Dendritic cell treated with granulocyte-macrophage colony-stimulating factor and Interleukin-4, amounts not matched to agents 40 ng/mL and 50 ng/mL, for 4 days (primary cell): ENCODE measurements around the gene SPIB.

Experiments
- H3K27ac Mint-ChIP-seq: one replicate; pipeline ENCODE4 v1.8.0; 2022; ENCODE audit warnings: mild to moderate bottlenecking, mixed read lengths
- H3K27me3 Mint-ChIP-seq: one replicate; pipeline ENCODE4 v1.8.0; 2022; ENCODE audit warnings: mild to moderate bottlenecking, mixed read lengths
- H3K36me3 Mint-ChIP-seq: one replicate; pipeline ENCODE4 v1.8.0; 2022; ENCODE audit warnings: low read depth, mixed read lengths
- H3K4me1 Mint-ChIP-seq: one replicate; pipeline ENCODE4 v1.8.0; 2022; ENCODE audit warnings: low read depth, mixed read lengths
- H3K4me3 Mint-ChIP-seq: one replicate; pipeline ENCODE4 v1.8.0; 2022; ENCODE audit warnings: mild to moderate bottlenecking, moderate library complexity, mixed read lengths
- H3K9me3 Mint-ChIP-seq: one replicate; pipeline ENCODE4 v1.8.0; 2022; ENCODE audit warnings: mixed read lengths
- intact Hi-C: fragments of 100-400 bp; cut with micrococcal nuclease; formaldehyde crosslinking; loops from one replicate; pipeline ENCODE4 v1.15.0; 2022

The SPIB gene

DNA sequence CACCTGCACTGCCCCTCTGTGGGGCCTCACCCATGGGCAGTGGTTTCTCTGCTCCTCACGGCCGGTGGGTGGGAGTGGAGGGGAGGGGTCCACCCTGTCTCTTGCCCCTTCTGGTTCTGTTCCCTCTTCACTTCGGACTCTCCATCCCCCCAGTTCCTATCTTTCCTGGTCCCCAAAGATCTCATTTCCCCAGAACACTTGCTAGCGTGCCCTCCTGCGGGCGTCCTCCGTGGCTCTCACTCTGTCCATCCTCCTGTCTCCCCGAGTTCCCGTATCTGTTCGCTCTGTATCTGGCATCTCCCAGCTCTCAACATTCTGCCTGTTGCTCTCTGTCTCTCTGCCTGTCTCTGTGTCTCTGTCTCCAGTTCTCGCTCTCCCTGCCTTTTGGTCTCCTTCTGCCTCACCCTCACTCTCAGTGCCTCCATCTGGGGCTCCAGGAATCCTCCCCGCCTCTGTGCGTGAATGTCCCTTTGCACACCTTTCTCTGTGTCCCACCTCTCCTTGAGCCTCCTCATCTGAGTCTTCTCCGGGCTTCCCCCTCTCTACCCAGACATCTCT is 363 bp downstream of the SPIB start:
- intact Hi-C loops: loop anchor here (5.0 kb wide), 1 partner anchor 43 kb away; no protein-coding TSS in a partner anchor
- peak overlapping the region; percentile 39 for H3K4me3 Mint-ChIP-seq
- H3K4me1 Mint-ChIP-seq: peaks cover 52% of the 10 kb centered on the region
- peak overlapping the region; percentile 8 for H3K27ac Mint-ChIP-seq
- peaks cover 31% of the 10 kb centered on the region for H3K27me3 Mint-ChIP-seq
- no peaks in the 10 kb centered on the region for H3K9me3 Mint-ChIP-seq
- H3K36me3 Mint-ChIP-seq: peaks cover 16% of the 10 kb centered on the region

DNA sequence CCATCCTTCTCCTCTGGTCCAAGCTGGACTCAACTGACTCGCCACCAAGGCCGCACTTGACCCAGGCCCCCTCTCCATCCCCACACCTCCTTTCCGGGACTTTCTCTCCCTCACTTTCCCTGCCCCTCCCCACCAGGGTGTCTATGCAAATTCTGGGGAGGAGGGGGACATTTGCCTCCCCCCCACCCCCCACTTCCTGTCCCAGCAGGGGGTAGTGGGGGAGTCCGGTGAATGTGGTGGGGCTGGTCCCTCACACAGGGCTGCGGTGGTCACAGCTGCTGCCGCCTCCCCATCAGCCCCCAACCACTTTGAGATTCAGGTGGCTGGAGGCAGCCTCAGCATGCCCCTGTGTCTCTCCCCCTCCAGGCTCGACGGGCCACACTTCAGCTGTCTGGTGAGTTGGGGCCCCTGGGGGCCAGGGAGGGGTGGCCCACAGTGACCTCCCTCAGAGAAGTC is 870 bp downstream of the SPIB start:
- H3K27ac Mint-ChIP-seq: peak overlapping the region; percentile 8
- H3K4me3 Mint-ChIP-seq: no peak overlapping the region
- intact Hi-C loops: loop anchor here (5.0 kb wide), 1 partner anchor 43 kb away; no protein-coding TSS in a partner anchor
- no peaks in the 10 kb centered on the region for H3K9me3 Mint-ChIP-seq
- peaks cover 11% of the 10 kb centered on the region for H3K36me3 Mint-ChIP-seq
- peaks cover 47% of the 10 kb centered on the region for H3K4me1 Mint-ChIP-seq
- peaks cover 31% of the 10 kb centered on the region for H3K27me3 Mint-ChIP-seq

DNA sequence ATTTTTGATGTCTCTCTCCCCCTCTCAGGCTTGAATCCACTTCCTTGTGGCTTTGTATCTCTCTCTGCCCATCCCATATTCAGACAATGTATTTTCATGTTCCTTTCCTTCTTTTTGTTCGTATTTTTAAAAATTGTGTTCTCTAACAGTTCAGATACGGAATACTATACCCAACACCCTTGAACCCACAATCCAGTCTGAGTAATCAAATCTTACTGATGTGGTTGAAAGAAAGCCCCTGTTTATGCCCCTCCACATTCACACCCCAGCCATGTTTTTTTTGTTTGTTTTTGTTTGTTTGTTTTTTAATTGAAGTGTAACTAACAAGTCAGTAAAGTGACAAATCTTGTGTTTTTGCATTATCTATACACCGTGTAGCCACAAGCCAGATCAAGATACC is 1.4 kb downstream of the SPIB start:
- H3K4me1 Mint-ChIP-seq: peaks cover 42% of the 10 kb centered on the region
- no peaks in the 10 kb centered on the region for H3K9me3 Mint-ChIP-seq
- intact Hi-C loops: no loop called here
- H3K4me3 Mint-ChIP-seq: no peak overlapping the region
- peaks cover 8% of the 10 kb centered on the region for H3K36me3 Mint-ChIP-seq
- H3K27me3 Mint-ChIP-seq: peaks cover 31% of the 10 kb centered on the region
- H3K27ac Mint-ChIP-seq: no peak overlapping the region

DNA sequence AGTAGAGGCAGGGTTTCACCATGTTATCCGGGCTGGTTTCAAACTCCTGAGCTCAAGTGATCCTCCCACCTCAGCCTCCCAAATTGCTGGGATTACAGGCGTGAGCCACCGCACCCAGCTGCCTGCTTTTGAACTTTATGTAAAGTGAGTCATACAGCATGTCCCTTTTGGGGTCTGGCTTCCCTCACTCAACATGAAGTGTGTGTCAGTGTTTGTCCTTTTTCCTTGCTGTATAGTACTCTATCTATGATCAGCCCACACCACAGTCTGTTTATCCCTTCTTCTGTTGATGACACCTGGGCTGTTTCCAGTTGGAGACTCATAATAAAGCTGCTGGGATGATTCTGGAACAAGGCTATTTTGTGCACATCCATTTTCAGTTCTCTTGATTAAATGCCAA is 2.1 kb downstream of the SPIB start:
- Mint-ChIP-seq H3K27me3 (peaks cover 31% of the 10 kb centered on the region), H3K4me1 (peaks cover 35% of the 10 kb centered on the region), H3K36me3 (peaks cover 8% of the 10 kb centered on the region), H3K9me3 (no peaks in the 10 kb centered on the region), H3K27ac (no peak overlapping the region), H3K4me3 (no peak overlapping the region)
- intact Hi-C loops: no loop called here

DNA sequence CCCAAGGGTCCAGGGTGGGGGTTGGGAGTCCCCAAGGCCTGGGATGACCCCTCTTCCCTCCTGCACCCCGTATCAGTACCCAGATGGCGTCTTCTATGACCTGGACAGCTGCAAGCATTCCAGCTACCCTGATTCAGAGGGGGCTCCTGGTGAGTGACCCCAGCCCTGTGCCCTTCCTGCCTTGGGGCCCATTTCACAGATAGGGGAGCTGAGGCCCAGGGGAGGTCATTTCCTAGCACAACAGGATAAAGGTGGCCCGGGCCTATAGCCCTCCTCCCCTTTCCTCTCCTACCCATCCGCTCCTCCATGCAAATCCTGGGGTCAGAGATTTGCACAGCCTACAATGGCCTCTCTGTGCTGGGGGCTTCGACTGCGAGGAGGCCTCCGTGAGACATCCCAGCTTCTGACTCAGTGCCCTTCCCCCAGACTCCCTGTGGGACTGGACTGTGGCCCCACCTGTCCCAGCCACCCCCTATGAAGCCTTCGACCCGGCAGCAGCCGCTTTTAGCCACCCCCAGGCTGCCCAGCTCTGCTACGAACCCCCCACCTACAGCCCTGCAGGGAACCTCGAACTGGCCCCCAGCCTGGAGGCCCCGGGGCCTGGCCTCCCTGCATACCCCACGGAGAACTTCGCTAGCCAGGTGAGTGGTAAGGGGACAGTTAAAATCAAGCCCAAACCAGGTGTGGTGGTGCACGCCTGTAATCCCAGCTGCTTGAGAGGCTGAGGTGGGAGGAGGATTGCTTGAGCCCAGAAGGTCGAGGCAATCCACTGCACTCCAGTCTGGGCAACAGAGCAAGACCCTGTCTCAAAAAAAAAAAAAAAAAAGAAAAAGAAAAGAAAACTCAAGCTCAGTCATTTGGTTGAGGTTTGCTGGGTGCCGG is 3.9 kb downstream of the SPIB start:
- H3K27me3 Mint-ChIP-seq: peaks cover 31% of the 10 kb centered on the region
- intact Hi-C loops: no loop called here
- peaks cover 22% of the 10 kb centered on the region for H3K4me1 Mint-ChIP-seq
- H3K9me3 Mint-ChIP-seq: no peaks in the 10 kb centered on the region
- H3K27ac Mint-ChIP-seq: peak overlapping the region; percentile 54
- no peak overlapping the region for H3K4me3 Mint-ChIP-seq
- peaks cover 8% of the 10 kb centered on the region for H3K36me3 Mint-ChIP-seq

DNA sequence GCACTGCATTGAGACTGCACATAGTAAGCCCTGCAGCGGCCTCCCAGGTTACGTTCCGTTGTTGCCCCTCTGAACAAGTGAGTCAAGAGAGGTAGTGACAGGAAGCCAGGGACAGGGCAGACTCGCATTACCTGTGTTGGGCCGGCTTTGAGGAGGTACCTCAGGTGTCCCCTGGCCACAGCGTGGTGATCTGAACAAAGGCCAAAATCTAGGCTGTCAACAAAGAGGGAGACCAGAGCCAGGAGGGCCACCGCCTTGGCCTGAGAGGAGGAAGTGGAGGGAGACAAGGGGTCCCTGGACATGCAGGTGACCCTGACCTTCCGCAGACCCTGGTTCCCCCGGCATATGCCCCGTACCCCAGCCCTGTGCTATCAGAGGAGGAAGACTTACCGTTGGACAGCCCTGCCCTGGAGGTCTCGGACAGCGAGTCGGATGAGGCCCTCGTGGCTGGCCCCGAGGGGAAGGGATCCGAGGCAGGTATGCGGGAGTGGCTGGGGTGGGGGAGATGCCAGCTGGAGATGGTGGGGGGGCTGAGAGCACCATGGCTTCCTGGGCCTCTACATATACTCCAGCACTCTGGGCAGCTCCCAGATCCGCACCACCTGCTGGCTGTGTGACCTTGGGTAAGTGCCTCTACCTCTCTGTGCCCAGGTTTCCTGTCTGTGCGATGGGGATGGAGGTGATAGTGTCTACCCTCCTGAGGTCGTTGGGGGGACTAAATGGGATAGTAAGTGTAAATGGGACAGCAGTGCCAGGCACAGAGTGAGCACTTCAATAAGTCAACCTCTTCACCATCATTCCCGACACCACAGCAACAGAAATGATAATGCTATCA is 4.8 kb downstream of the SPIB start:
- peaks cover 4% of the 10 kb centered on the region for H3K36me3 Mint-ChIP-seq
- intact Hi-C loops: no loop called here
- no peaks in the 10 kb centered on the region for H3K9me3 Mint-ChIP-seq
- H3K27me3 Mint-ChIP-seq: peaks cover 24% of the 10 kb centered on the region
- peaks cover 24% of the 10 kb centered on the region for H3K4me1 Mint-ChIP-seq
- peak overlapping the region; percentile 54 for H3K27ac Mint-ChIP-seq
- H3K4me3 Mint-ChIP-seq: no peak overlapping the region

DNA sequence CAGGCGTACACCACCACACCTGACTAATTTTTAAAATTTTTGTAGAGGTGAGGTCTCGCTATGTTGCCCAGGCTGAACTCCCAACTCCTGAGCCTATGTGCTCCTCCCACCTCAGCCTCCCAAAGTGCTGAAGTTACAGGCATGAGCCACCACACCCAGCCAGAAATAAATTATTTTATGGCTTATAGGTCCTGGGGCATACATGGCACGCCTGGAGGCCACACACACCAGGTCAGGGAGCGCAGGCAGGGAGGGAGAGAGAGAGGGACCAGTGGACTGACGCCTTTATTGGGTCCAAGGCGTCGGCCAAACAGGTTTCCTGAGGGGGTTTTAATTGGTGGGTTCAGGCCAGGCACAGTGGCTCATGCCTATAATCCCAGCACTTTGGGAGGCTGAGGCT is 6.8 kb downstream of the SPIB start:
- no peak overlapping the region for H3K27ac Mint-ChIP-seq
- peaks cover 4% of the 10 kb centered on the region for H3K27me3 Mint-ChIP-seq
- H3K4me1 Mint-ChIP-seq: peaks cover 27% of the 10 kb centered on the region
- intact Hi-C loops: no loop called here
- no peaks in the 10 kb centered on the region for H3K9me3 Mint-ChIP-seq
- H3K4me3 Mint-ChIP-seq: no peak overlapping the region
- no peaks in the 10 kb centered on the region for H3K36me3 Mint-ChIP-seq

DNA sequence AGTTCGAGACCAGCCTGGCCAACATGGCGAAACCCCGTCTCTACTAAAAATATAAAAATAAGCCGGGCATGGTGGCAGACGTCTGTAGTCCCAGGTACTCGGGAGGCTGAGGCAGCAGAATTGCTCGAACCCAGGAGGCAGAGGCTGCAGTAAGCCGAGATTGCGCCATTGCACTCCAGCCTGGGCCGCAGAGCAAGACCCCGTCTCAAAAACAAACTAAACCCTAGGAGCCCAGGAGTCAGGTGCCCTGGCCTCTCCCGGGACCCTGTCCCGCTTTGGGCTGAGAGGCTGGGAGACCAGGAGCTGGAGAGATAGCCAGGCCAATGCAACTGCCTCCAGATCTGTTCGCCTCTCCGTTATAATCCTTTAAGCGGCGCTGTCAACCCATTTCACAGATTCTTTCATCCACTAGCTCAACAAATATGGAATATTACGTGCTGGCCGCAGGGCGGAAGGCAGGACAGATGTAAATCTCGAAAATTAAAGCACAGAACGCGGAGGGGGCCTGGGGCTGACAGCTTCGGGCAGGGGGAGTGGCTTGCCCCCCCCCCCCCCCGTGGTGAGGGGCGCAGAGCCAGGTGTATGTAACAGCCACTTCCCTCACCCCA is 8.7 kb downstream of the SPIB start:
- no peaks in the 10 kb centered on the region for H3K9me3 Mint-ChIP-seq
- peaks cover 6% of the 10 kb centered on the region for H3K36me3 Mint-ChIP-seq
- peak overlapping the region; percentile 64 for H3K4me3 Mint-ChIP-seq

DNA sequence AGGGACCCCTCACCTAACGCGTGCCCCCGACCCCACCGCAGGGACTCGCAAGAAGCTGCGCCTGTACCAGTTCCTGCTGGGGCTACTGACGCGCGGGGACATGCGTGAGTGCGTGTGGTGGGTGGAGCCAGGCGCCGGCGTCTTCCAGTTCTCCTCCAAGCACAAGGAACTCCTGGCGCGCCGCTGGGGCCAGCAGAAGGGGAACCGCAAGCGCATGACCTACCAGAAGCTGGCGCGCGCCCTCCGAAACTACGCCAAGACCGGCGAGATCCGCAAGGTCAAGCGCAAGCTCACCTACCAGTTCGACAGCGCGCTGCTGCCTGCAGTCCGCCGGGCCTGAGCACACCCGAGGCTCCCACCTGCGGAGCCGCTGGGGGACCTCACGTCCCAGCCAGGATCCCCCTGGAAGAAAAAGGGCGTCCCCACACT is 9.3 kb downstream of the SPIB start:
- H3K4me3 Mint-ChIP-seq: peak overlapping the region; percentile 64
- H3K27me3 Mint-ChIP-seq: peaks cover 7% of the 10 kb centered on the region
- H3K27ac Mint-ChIP-seq: peak overlapping the region; percentile 99

More for the DNA sequence above, 8.7 kb downstream of the SPIB start:
- intact Hi-C loops: no loop called here
- H3K27ac Mint-ChIP-seq: peak overlapping the region; percentile 99
- H3K4me1 Mint-ChIP-seq: peaks cover 40% of the 10 kb centered on the region
- H3K27me3 Mint-ChIP-seq: peaks cover 1% of the 10 kb centered on the region

DNA sequence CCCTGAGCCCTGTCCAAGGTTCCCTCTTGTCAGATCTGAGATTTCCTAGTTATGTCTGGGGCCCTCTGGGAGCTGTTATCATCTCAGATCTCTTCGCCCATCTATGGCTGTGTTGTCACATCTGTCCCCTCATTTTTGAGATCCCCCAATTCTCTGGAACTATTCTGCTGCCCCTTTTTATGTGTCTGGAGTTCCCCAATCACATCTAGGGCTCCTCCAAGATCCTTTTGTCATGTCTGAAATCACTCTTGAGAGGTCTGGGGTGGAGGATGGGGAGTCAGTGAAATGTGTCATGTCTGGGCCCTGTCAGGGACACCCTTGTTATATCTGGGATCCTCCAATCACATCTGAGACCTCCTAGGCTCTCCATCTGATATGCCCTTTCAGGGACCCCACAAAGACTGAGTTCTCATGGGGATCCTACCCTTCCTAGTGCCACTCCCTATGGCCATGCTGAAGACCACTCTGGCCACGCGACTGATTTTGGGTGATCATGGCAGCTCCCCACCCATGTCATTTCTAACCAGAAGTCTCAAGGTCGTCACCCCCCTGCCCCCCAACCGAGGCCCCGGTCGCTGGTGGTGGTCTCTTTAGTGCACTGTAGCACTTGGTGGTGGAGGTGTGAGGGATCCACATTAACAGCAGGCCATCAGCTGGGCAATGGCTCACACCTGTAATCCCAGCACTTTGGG is 10.2 kb downstream of the SPIB start:
- peak overlapping the region; percentile 64 for H3K4me3 Mint-ChIP-seq

More for the DNA sequence above, 9.3 kb downstream of the SPIB start:
- intact Hi-C loops: no loop called here
- peaks cover 46% of the 10 kb centered on the region for H3K4me1 Mint-ChIP-seq
- no peaks in the 10 kb centered on the region for H3K9me3 Mint-ChIP-seq
- H3K36me3 Mint-ChIP-seq: peaks cover 6% of the 10 kb centered on the region

DNA sequence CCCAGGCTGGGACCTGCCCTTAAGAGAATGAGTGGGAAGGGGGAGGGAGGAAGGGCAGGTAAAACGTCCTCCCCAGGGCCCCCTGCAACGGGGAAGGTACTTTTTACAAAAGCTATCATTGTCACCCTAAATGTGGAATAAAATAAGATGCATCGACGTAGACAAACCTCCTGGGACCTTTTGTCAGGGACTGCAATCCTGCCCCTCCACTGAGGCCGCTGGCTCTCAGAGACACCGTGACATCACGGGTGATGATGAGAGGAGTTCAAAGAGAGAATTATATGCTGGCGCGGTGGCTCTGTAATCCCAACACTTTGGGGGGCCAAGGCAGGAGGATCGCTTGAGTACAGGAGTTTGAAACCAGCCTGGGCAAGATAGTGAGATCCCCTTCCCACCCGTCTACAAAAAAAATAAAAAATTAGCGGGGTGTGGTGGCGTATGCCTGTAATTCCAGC is 12.2 kb downstream of the SPIB start:
- peak overlapping the region; percentile 80 for H3K4me3 Mint-ChIP-seq
- peak overlapping the region; percentile 99 for H3K27ac Mint-ChIP-seq
- H3K4me1 Mint-ChIP-seq: peaks cover 56% of the 10 kb centered on the region
- peaks cover 6% of the 10 kb centered on the region for H3K36me3 Mint-ChIP-seq
- H3K27me3 Mint-ChIP-seq: peaks cover 23% of the 10 kb centered on the region
- intact Hi-C loops: loop anchor here (1.0 kb wide), 2 partner anchors 16 to 47 kb away; partner anchors contain the start of gene POLD1
- no peaks in the 10 kb centered on the region for H3K9me3 Mint-ChIP-seq

More for the DNA sequence above, 10.2 kb downstream of the SPIB start:
- Mint-ChIP-seq H3K4me1 (peaks cover 49% of the 10 kb centered on the region), H3K27ac (peak overlapping the region; percentile 99), H3K36me3 (peaks cover 6% of the 10 kb centered on the region), H3K27me3 (peaks cover 16% of the 10 kb centered on the region), H3K9me3 (no peaks in the 10 kb centered on the region)
- intact Hi-C loops: no loop called here

DNA sequence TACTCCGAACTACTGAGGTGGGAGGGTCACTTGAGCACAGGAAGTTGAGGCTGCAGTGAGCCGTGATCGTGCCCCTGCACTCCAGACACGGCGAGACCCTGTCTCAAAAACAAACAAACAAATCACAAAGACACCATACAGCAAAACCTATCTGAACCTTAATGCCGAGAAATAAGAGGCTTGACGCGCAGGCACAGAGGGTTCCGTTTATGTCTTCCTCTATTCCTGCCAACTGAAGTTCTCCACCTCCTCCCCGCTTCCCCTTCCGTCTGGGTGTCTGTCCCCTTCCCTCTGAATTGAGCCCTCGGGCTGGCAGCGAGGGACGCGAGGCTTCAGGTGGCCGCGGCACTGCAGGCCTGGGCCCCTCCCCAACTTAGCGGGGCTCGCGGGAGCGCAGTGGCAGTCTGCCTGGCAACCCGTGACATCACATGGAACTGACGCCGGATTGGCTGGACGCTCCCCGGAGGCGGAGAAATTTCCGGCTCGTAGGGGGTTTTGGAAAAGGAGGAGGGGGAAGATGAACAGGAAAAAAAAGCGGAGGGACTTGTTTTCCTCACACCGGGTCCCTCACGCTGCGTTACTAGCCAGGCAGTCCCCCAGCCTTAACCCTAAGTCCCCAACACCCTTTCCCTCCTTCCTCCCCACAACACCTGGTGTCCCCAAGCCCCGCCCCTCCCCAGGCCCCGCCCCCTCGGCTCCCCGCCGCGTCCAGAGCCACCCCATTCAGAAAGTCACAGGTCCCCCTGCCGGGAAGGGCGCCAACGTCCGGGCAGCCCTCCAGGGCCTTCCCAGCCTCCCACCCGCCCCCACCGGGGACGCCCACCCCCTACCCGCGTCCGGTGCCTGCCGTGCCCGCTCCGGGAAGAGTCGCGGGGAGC is 12.8 kb downstream of the SPIB start:
- Mint-ChIP-seq H3K9me3 (no peaks in the 10 kb centered on the region), H3K27ac (peak overlapping the region; percentile 99), H3K36me3 (peaks cover 6% of the 10 kb centered on the region), H3K27me3 (peaks cover 29% of the 10 kb centered on the region), H3K4me1 (peaks cover 59% of the 10 kb centered on the region), H3K4me3 (peak overlapping the region; percentile 80)
- intact Hi-C loops: loop anchor here (1.0 kb wide), 2 partner anchors 16 to 47 kb away; partner anchors contain the start of gene POLD1
